GM12878 (cell line): ENCODE results near the gene PTGR1.

Experiments
- CTCF ChIP-seq, 3 experiments: IDR thresholded peaks in 2 of 3; conservative IDR thresholded peaks in 1 of 3; 2 replicates each; pipeline ENCODE4 v1.5.1; 2011; ENCODE audit warnings: low read depth in 3 of 3, low read length in 3 of 3, mild to moderate bottlenecking in 3 of 3, control low read depth in 2 of 3, moderate library complexity in 2 of 3, inconsistent platforms in 1 of 3, mixed read lengths in 1 of 3; ENCODE audit not compliant: control insufficient read depth in 2 of 3, insufficient read depth in 1 of 3; ENCODE audit errors: extremely low read depth in 1 of 3
- EP300 ChIP-seq, 2 experiments: fragments of 150-350 bp in 1 of 2; IDR thresholded peaks; 2 replicates each; pipeline ENCODE4 v1.6.1; 2011 to 2012; ENCODE audit warnings: low read depth in 2 of 2, low read length in 2 of 2, borderline replicate concordance in 1 of 2, improper control_type of control experiment in 1 of 2, inconsistent platforms in 1 of 2; ENCODE audit not compliant: control insufficient read depth in 1 of 2

GRCh38 chr9:111630964-111631213 is 31.4 kb upstream of the PTGR1 start:
- TF ChIP-seq CTCF (IDR thresholded peaks at IDR 0.05 in 2 of 3, conservative IDR thresholded peaks at IDR 0.05 in 1 of 3; ENCODE audit: control insufficient read depth in 2 of 3, extremely low read depth in 1 of 3, insufficient read depth in 1 of 3, low read depth in 3 of 3, low read length in 3 of 3) (no peak), EP300 (IDR thresholded peaks at IDR 0.05; ENCODE audit: borderline replicate concordance in 1 of 2, control insufficient read depth in 1 of 2, low read depth in 2 of 2, low read length in 2 of 2) (no peak)
